HG02763 (cell line): ENCODE measurements around the gene PPP4R2.

Experiments
- ATAC-seq: cut with Tn5 transposase; IDR thresholded peaks from one replicate; pipeline ENCODE4 v1.9.1; 2021; ENCODE audit warnings: mild to moderate bottlenecking, moderate library complexity; ENCODE audit not compliant: unreplicated experiment

Gene PPP4R2, protein sequence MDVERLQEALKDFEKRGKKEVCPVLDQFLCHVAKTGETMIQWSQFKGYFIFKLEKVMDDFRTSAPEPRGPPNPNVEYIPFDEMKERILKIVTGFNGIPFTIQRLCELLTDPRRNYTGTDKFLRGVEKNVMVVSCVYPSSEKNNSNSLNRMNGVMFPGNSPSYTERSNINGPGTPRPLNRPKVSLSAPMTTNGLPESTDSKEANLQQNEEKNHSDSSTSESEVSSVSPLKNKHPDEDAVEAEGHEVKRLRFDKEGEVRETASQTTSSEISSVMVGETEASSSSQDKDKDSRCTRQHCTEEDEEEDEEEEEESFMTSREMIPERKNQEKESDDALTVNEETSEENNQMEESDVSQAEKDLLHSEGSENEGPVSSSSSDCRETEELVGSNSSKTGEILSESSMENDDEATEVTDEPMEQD

DNA sequence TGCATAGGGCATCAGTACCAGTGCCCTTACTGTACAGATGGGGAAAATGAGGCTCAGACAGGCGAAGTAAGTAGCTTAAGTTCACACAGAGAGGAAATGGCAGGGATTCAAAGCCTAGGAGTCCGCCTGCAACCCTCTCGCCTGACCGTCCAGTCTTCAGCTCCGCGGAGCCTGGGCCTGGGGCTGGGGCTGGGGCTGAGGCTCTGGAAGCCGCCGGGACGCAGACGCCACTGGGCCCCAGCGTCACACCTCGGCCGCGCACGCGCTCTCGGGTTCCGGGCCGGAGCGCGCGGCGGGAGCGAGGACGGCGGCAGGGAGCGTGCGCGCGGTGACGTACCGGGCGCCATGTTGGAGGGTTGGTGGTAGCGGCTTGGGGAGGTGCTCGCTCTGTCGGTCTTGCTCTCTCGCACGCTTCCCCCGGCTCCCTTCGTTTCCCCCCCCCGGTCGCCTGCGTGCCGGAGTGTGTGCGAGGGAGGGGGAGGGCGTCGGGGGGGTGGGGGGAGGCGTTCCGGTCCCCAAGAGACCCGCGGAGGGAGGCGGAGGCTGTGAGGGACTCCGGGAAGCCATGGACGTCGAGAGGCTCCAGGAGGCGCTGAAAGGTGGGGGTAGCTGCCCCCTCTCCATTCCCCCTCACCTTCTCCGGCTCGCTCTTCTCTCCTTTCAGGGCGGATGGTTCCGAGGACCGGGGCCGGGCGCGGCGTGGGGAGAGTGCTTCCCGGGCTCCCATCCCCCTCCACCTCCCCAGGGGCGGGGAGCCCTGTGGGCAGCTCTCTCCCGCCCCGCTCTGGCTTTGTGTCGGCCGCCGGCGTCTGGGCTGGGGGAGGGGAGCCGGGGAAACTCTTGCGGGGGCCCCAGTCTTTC is at the start of gene PPP4R2:
TSS of gene PPP4R2 (plus strand) at position 339 of the 861 bp plus-strand sequence. CDS start at position 566, 227 bp downstream.
- peak; percentile 91 for ATAC-seq

DNA sequence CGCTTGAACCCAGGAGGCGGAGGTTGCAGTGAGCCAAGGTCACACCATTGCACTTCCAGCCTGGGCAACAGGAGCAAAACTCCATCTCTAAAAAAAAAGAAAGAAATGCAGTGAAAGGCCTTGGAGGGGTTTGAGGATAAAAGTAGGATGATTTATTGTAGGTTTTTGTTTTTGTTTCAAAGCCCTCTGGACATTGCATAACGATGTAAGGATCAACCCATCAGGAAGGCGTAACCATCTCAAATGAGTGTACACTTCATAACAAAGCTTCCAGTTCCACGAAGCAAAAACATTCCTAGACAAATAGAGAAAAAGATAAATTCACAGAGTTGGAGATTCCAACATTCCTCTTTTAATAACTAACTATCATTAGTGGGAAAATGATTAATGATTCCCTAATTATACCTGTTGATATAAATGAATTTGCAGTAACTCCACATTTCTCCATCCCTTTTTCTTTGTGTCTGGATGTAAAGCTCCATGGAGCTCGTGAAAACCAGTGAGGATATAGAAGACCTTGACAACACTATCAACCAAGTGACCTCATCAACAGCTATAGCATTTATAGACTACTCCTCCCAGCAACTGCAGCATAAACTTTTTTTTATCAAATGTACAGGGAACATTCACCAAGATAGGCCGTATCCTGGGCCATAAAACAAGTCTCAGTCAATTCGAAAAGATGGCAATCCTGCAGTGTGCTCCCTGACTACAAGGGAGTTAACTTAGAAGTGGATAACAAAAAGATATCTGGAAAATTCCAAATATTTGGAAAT is 48.7 kb upstream of the PPP4R2 start:
- no peak for ATAC-seq

DNA sequence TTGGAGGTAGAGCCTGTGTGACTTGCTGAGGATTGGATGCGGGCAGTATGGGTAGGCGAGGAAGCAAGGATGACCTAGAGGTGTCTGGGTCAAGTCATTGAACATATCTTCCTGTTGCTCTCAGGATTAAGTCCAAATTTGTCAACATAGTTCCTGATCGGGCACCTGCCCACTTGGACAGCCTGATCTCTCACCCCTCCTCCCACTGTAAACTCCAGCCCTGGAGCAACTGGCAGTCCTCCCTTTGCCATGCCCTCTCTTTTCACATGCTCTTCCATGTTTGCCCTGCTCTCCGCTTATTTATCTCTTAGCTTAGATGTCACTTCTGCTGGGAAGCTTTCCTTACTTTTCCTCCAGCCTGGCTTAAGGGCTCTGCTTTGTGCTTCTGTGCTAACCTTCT is 47.6 kb upstream of the PPP4R2 start:
- no peak for ATAC-seq

DNA sequence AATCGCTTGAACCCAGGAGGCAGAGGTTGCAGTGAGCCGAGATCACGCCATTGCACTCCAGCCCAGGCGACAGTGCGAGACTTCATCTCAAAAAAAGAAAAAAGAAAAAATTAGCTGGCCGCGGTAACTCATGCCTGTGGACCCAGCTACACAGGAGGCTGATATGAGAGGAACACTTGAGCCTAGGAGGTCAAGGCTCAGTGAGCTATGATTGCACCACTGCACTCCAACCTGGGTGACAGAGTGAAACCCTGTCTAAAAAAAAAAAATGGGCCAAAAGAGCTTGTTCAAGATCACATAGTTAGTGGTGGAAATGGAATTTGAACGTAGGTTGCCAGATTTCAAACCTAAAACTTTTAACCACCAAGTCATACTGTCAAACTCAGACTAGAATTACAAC is 46.2 kb upstream of the PPP4R2 start:
- ATAC-seq, result no peak

DNA sequence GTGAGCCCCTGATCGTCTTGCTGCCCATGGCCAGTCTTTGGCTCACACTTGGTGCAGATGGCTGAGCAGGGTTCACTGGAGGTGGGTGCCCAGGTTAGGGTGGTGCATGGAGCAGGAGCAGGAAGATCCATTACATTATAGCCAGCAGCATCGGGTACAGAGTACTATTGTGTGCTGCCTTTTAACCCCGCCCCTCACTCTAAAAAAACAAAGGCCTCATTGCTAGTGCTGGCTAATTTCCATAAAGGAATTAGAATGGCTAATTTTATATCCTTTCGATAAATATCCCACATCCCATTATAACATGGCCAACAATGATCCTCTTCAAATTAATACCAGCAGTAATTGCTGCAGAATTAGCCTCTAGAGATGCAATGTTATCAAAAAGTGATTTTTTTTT is 45.8 kb upstream of the PPP4R2 start:
- ATAC-seq, result no peak

DNA sequence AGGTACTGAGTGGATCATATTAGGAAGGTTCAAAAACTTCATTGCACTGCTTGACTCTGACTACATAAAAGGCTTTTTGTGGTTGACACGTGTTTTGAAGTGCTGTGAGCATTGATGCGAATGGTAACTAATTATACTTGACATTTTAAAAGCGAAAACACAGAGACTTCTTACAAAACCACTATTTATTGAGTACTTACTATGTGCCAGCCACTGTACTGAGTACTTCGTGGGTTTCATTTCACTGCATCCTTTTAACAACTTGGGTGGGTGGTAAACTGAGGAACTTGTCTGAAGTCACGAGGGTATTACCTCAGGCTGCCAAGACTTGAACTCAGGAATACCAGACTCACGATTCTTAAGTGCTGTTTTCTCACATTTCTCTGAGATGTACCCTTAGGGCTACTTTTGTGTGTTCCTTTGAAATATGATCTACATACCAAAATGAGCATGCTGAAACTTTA is 45.3 kb upstream of the PPP4R2 start:
- ATAC-seq, result peak; percentile 40

DNA sequence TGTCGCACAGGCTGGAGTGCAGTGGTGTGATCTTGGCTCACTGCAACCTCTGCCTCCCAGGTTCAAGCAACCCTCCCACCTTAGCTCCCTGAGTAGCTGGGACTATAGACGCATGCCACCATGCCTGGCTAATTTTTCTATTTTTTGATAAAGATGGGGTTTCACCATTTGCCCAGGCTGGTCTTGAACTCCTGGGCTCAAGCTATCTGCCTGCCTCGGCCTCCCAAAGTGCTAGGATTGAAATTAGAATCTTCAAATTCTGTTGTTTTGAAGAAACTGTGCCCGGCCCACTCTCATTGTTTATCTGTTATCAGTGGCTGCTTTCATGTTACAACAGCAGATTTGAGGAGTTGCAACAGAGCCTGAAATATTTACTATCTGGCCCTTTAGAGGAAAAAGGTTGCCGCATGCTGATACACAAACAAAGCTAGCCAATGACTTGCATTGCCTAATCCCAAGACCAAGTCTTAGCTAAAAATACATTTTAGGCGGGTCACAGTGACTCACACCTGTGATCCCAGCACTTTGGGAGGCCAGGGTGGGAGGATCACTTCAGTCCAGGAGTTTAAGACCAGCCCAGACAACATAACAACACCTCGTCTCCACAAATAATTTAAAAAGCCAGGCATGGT is 43.2 kb upstream of the PPP4R2 start:
- ATAC-seq, result no peak

DNA sequence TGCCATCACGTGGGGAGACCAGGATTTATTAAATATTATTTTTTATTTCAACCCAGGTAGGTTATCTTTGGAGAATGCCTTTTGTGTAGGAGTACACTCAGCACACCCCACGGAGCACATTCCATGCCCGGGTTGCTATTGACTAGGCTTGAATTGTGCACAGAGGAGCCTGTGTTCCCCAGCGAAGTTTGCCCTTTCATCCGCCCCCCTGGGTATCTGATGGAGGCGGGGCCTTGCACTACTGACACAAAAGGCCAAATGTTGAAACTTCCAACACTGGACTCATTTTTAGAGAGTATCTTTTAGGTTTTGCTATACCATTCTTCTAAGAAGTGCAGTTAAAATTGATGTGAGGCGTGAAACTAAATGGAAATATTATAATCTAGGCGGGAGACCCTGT is 39.3 kb upstream of the PPP4R2 start:
- no peak for ATAC-seq

DNA sequence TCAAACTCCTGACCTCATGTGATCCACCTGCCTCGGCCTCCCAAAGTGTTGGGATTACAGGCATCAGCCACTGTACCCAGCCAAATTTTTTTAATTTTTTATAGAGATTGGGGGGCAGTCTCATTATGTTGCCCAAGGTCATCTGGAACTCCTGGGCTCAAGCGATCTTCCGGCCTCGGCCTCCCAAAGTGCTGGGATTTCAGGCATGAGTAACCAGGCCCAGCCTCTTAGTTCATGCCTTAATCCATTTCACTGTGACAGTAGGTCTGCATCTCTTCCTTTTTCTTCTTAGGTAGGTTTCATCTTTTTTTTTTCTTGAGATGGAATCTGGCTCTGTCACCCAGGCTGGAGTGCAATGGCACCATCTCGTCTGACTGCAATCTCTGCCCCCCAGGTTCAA is 37.3 kb upstream of the PPP4R2 start:
- ATAC-seq, result no peak

DNA sequence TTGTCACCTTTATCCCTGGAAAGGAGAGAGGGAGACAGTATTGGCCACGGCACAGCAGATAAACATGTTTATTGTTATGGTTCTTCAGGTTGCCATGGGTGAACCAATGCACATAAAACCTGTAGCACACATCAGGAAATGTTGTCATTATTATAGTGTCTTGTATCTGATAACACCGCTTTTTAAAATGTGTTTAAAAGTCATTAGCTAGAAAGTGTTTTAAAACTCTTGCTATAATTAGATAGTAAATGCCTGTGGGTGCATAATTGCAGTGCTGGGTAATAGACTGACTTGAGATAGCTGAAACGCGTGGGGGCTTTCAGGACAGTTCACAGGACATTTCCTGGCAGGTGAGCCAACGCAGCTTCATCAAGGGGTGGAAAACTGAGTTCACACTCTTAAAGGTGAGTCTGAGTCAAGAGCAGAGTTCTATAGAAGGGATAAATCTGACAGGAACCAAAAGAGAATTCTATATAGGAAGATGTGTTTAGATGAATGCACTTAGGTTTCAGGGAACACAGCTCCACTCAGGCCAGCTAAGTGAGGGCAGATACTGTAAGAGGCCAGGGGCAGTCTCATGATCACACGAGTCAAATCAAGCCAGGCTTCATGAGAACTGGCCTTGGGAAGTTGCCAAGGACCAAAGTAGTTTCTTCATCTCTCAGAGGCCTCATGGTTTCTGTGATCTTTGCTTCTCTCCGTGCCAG is 35.6 kb upstream of the PPP4R2 start:
- ATAC-seq, result no peak

DNA sequence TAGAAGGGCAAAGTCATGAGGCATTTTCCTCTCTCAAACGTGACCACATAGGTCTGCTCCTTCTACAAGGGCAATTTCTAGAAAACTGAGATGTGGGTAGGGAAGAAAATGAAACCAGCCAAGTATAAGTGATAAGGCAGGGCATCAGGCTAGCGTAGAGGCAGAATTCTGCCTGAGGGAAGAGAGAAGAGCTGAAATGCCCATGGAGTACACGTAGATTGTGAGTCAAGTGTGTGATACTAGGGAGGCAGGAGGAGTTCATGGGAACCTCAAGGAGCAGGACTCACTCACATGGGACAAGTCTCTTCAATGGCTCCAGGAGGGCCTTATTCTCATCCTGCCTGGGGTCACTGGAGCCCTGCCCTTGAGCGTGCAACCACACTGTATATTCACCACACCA is 34.9 kb upstream of the PPP4R2 start:
- no peak for ATAC-seq

DNA sequence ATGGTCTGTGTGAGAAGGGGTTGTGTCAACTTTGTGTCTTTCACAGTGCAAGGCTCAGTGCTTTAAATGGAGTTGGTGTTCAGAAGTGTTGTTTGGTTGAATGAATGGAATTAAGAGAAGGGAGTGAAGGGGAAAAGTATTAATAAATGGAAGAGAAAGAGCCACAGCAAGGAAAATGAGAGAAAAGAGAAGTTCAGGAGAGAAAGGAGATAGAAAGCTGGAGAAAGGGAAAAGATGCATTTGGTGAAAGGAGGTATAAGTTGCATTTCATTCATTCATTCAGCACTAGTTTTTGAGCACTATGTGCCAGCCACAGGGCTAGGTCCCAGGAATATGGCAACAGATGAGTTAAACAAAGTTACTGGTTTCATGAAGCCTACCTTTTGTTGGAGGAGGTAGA is 34.3 kb upstream of the PPP4R2 start:
- ATAC-seq, result no peak

DNA sequence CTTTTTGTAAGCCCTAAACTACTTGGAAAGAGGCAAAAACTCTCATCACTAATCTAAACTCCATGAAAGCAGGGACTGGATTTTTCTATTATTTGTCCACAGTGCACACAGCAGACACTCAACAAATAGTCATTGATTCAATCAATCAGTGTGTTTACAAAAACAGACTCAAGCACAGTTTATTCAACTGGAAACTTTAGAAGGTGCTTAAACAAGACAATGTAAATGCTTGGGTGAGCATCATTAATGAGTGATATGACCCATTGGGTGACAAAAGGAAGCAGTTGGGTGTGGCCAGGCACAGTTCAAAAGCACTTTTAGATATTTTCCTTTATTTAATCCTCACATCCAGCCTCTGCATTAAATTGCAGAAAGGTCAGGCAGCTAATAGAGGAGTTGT is 32.0 kb upstream of the PPP4R2 start:
- ATAC-seq, result no peak

DNA sequence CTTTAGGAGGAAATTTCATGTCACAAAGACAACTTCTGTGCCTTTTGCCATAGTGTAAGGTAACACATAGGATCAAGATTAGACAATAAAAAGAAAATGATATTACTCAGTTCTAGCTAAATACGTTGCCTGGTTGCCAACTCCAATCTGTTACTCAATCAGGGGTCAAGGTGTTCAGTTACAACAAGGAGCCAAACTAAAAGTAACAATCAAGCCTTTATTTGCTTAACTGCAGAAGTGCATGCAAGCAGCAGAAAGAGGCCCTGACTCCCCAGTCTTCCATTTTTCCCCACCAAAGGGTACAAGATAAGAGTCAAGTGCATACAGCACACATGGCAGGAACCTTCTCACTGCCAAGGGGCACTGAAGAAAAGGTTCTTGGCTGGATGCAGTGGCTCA is 28.3 kb upstream of the PPP4R2 start:
- ATAC-seq, result no peak

DNA sequence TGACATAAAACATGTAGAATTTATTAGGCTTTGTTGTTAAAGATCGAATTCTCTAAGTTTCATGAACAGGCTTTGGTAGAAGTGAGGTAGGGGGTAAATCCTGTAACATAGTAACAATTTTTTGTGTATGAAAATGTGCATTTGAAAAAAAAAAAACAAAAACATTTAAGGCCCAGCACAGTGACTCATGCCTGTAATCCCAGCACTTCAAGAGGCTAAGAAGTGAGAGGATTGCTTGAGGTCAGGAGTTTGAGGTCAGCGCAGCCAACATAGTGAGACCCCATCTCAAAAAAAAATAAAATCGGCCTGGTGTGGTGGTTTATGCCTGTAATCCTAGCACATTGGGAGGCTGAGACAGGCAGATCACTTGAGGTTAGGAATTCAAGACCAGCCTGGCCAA is 26.8 kb upstream of the PPP4R2 start:
- no peak for ATAC-seq

DNA sequence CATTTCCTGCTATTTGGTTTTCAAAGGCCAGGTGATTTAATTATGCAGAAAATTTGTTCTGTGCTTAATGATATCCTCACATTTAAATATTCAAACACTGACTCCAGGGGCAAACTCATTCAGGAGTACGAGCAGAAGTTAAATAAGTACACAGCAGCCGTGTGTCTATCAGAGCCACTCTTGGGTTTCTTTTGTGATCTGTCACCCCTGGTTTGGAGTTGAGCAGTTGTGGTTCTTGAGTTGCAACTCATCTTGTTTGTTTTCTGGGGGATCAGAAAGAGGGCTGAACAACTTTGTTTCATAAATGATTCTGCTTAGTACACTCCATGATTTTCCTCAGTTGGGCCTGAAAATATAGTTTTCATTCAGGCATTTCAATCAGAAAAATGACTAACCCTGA is 25.7 kb upstream of the PPP4R2 start:
- ATAC-seq, result no peak

DNA sequence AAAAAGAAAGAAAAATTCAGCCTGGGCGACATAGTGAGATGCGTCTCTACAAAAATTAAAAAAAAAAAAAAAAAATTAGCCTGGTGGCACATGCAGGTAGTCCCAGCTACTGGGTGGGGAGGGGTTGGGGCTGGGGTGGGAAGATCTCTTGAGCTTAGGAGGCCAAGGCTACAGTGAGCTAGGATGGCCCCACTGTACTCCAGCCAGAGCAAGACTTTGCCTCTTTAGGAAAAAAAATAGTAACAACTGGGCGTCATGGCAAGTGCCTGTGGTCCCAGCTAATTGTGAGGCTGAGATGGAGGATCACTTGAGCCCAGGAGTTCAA is 23.9 kb upstream of the PPP4R2 start:
- ATAC-seq, result no peak

DNA sequence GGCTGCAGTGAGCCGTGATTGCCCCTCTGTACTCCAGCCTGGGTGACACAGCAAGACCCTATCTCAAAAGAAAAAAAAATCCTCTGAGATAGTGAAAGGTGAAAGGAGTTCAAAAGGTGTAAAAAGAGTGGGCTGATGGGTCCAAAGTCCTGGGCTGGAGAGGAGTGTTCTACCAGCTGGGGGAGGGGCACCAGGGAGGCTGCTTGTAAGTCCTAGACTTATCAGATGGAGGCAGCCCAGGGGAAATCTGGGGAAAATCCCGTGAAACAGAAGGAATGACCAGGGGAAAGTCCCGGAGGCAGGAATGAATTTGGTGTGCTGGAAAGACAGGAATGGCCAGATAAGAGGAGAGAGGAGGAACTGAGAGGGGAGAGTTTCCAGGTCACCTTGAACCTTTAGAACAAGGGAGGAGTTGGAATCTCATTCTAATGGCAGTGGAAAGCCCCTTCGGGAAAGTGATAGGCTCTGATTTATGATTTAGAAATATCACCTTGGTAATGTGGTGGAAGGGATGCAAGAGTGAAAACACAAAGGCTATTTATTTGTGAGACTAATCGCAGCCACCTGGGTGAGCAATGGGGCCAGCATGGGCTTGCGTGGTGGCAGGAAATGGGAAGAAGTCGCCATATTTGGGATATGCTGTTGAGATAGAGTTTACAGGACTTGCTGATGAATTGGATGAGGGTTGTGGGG is 23.4 kb upstream of the PPP4R2 start:
- ATAC-seq, result no peak

DNA sequence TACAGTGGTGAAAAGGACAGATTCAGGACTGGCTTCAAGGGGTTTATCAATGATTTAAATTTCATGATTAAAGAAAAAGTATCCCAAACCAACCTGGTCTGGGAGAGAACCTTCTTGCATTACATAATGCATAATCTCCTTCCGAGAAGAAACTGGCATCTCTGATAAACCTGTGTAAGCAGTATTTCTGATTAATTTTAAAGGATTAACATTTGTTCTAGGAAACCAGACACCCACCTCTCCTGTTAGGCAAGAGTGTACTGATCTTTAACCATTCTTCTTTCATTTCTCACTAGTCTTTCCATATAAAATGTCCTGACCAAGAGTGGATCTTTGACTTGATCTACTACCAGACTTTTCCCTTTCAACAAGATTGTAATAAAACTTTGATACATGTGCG is 22.8 kb upstream of the PPP4R2 start:
- no peak for ATAC-seq

DNA sequence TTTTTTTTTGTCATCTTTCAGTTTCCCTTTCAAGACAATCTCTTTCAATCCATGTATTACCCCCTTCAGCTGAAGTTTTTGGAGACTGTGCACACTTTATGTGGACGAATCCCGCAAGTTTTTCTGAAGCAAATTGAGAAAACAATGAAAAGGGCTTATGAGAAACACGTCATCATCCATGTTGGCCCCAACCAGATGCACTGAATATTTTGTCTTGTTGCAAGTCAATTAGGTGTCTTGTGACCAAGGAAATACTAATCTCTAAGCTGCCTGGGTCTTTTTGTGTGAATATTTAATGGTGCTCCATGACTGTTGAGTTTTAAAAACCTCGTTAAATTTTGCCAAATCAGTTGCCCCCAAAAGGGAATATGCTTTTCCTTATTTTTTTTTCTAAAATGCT is 21.7 kb upstream of the PPP4R2 start:
- ATAC-seq, result no peak
